ENCODE measurements around the gene CYP2C18.
"Not testable (repeated sequence)": the region's sequence is repeated elsewhere in the genome, so short reads cannot be mapped to it uniquely, and the experiment has no call there.

CYP2C18 gene

DNA sequence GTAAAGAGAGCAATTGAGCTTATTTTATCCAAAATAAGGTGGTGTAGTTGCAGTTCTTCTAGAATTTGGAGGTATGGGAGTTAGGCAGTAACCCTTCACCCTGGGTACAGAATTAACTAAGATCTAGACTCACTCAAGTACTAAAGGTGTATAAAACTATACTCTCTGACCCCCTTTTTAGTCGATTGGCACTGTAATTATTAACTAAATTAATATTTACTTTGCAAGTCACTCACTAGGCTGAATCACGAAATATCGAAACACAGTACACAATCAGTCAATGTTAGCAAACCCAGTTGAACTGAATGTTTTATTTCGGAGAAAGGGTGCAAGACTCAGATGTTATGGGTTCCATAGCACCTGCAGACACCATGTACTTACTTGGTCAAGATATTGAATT is 64.3 kb downstream of the CYP2C18 start:
- DNase-seq, result no peak

DNA sequence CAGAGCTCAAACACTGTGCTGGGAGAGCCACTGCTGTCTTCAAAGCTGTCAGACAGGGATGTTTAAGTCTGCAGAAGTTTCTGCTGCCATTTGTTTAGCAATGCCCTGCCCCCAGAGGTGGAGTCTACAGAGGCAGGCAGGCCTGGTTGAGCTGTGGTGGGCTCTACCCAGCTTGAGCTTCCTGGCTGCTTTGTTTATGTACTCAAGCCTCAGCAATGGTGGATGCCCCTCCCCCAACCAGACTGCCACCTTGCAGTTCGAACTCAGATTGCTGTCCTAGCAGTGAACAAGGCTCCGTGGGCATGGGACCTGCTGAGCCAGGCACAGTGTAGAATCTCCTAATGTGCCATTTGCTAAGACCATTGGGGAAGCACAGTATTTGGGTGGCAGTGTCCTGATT is 74.4 kb downstream of the CYP2C18 start:
- no peak for DNase-seq

DNA sequence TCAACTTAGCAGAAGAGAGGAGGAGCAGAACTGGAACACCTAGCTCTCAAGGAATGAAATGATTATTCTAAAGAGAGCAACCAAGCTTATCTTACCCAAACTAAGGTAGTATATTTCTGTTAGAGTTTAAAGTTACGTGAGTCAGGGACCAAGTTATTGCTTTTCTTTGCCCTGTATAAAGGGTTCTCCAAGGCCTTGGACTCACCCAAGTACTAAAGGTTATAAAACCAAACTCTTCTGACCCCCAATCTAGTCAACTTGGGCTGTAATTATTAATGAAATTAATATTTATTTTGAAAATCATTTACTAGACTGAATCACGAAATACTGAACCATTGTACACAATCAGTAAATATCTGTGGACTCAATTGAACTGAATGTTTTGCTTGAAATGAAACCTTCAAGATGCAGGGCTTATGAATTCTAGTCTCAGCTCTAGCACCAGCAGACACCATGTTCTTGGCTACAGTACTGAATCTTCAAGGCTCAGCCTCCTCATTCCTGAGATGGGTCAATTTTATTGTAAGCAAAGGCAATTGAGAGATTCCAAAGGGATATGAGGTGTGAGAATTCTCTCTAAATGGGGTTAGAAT is 77.2 kb downstream of the CYP2C18 start:
- DNase-seq, result no peak

DNA sequence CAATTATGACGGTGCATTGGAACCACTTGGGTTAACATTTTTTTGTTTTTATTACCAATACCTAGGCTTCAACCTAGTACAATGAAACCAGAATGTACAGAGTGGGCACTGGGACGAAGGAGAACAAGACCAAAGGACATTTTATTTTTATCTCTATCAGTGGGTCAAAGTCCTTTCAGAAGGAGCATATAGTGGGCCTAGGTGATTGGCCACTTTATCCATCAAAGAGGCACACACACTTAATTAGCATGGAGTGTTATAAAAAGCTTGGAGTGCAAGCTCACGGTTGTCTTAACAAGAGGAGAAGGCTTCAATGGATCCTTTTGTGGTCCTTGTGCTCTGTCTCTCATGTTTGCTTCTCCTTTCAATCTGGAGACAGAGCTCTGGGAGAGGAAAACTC is 78.9 kb downstream of the CYP2C18 start, which contains the start of gene CYP2C19:
Gene CYP2C19 (plus strand): TSS at position 289 of the 400 bp plus-strand sequence. CDS start 25 bp downstream, at position 314.
- no peak for DNase-seq

DNA sequence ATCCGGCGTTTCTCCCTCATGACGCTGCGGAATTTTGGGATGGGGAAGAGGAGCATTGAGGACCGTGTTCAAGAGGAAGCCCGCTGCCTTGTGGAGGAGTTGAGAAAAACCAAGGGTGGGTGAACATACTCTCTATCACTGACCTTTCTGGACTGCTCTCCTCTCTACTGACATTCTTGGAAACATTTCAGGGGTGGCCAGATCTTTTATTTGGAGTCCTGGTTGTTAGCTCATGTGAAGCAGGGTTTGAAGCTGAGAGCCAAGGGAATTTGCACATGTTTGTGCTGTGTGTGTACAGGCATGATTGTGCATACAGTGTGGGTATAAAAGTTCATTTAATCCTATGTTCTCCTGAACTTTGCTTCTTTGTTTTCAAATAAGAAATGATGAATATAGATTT is 91.9 kb downstream of the CYP2C18 start:
- not testable (repeated sequence) for DNase-seq

DNA sequence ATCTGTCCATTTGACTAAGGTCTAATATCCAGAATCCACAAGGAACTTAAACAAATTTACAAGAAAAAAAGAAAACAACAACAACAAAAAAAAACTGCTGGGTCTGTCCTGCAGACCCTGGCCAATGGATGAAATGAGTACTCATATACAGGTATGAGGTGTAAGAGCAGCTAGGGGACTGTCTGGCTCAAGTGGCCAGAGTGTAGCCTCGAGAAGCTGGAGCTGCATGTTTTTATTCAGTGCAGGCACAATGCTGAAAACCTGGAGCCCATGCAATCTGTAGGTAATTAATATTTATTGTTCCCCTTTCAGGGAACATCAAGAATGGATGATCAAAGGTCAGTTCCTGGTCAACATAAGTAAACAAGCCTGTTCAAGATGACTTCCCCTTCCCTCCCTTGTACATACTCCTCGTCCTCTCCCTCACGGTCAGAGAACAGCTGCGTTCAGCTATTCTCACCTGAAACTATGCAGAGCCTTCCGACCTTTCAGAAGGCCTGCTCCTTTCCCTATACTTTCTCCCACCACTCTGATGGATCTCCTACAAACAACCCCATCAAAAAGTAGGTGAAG is 94.4 kb downstream of the CYP2C18 start:
- DNase-seq, result no peak

DNA sequence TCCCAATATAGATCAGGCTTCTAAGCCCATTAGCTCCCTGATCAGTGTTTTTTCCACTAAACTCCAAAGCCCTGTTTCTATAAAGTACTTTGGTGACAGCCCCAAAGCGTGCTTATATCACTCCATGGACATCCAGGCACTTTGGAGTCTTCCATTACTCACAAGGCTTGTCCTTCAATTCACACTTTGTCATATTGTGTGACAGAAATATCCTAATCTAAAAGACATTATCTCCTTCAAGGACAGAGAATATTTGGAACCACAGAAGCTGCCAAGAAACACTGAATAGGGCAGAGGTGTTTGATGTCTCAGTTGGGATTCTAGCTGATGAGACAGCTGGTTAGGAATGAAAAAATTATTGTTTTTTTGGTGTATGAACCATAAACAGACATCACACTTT is 97.3 kb downstream of the CYP2C18 start:
- no peak for DNase-seq

DNA sequence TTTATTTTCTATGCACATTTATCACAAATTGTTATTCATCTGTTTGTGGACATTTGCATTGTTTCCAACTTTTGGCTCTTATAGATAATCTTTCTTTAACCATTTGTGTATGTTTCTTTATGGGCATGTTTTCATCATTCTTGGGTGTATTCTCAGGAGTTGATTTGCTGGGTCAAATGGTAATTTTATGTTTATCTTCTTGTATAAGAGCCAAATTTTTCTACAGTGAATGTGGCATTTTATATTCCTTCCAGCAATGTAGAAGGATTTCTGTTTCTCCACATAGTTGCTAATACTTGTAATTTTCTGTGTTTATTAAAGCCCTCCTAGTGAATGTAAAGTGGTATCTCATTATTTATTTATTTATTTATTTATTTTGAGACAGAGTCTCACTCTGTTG is 100.7 kb downstream of the CYP2C18 start:
- DNase-seq, result no peak

DNA sequence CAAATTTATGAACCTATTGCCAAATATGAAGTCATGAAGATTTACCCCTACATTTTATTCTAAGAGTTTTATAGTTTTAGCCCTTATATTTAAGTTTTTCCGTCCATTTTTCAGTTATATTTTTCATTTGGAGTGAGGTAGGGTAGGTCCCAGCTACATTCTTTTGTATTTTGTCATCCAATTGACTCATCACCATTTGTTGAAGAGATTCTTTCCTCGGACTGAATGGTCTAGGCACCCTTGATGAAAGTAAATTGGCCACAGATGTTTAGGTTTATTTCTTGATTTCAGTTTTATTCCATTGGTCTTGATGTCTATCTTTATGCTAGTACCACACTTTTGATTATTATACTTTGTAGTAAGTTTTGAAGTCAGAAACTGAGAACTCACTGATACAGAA is 101.7 kb downstream of the CYP2C18 start:
- DNase-seq, result no peak
